PC-9 (cell line): ENCODE results near the gene ZNF724. TPM values are rescaled to one million over a fixed set of nuclear protein-coding genes. Genes with fewer than 3 reads are reported as not detected.
"Not testable (repeated sequence)": the region's sequence is repeated elsewhere in the genome, so short reads cannot be mapped to it uniquely, and the experiment has no call there.

ENCODE experiments used
- Bru-seq: library from RNA; stranded (reverse); fragments of 400-500 nt; gene quantifications from one replicate; lab custom pipeline; 2021; lab: Mats Ljungman, UMichigan
- BruChase-seq, 2 experiments: library from RNA; stranded (reverse); fragments of 400-500 nt; gene quantifications; one replicate each; lab custom pipeline; 2021; lab: Mats Ljungman, UMichigan
- BruUV-seq: library from RNA; stranded (reverse); fragments of 400-500 nt; replicated peaks from 2 replicates; lab custom pipeline; 2021; lab: Mats Ljungman, UMichigan
- CTCF ChIA-PET: fragments of 300-600 bp; sonication (Branson Sonifier 250); formaldehyde crosslinking; loops from one replicate; lab custom pipeline; 2022; ENCODE audit warnings: antibody characterized with exemption; lab: Charles Lee
- POLR2A ChIA-PET: fragments of 300-600 bp; sonication (Branson Sonifier 250); formaldehyde crosslinking; loops from one replicate; lab custom pipeline; 2022; ENCODE audit warnings: antibody characterized with exemption; ENCODE audit not compliant: unreplicated experiment; lab: Charles Lee
- DNase-seq, 2 experiments: peaks; one replicate each; pipeline versions ENCODE4 v3.0.0 to v3.0.0-alpha.2; 2015 to 2022; ENCODE audit warnings: mixed read lengths in 1 of 2
- H2AFZ ChIP-seq: fragments of 200-600 bp; sonication (generic); 2 replicates; pipeline ENCODE4 v1.8.1; 2017; ENCODE audit warnings: antibody characterized with exemption
- H3F3A ChIP-seq: fragments of 200-600 bp; sonication (generic); 2 replicates; pipeline ENCODE4 v1.8.1; 2017; ENCODE audit warnings: antibody characterized with exemption, mild to moderate bottlenecking, low read depth; ENCODE audit not compliant: insufficient read depth
- H3K27ac ChIP-seq: fragments of 200-600 bp; sonication (generic); 2 replicates; pipeline ENCODE4 v1.6.1; 2016; ENCODE audit warnings: mixed run types
- H3K27me3 ChIP-seq: fragments of 200-600 bp; sonication (generic); 2 replicates; pipeline ENCODE4 v1.6.1; 2016; ENCODE audit warnings: low read depth, mixed run types; ENCODE audit not compliant: insufficient read depth
- H3K36me3 ChIP-seq: fragments of 200-600 bp; sonication (generic); 2 replicates; pipeline ENCODE4 v1.6.1; 2016; ENCODE audit warnings: low read depth, mixed run types
- H3K4me1 ChIP-seq: fragments of 200-600 bp; sonication (generic); replicated peaks from 2 replicates; pipeline ENCODE4 v1.6.1; 2016; ENCODE audit warnings: mixed run types; ENCODE audit not compliant: insufficient read depth
- H3K4me2 ChIP-seq: fragments of 200-600 bp; sonication (generic); 2 replicates; pipeline ENCODE4 v1.6.1; 2017; ENCODE audit warnings: mixed run types
- H3K4me3 ChIP-seq: fragments of 200-600 bp; sonication (generic); 2 replicates; pipeline ENCODE4 v1.6.1; 2016; ENCODE audit warnings: mixed run types
- H3K79me2 ChIP-seq: fragments of 200-600 bp; sonication (generic); 2 replicates; pipeline ENCODE4 v1.6.1; 2017; ENCODE audit warnings: low read depth, mixed run types
- H3K9me2 ChIP-seq: fragments of 200-600 bp; sonication (generic); 2 replicates; pipeline ENCODE4 v1.8.1; 2017; ENCODE audit warnings: mild to moderate bottlenecking; ENCODE audit not compliant: insufficient read depth
- H3K9me3 ChIP-seq: fragments of 200-600 bp; sonication (generic); 2 replicates; pipeline ENCODE4 v1.8.1; 2016; ENCODE audit warnings: low read depth; ENCODE audit not compliant: insufficient read depth
- H4K20me1 ChIP-seq: fragments of 200-600 bp; sonication (generic); 2 replicates; pipeline ENCODE4 v1.8.1; 2017; ENCODE audit not compliant: insufficient read depth
- EZH2 ChIP-seq: fragments of 200-600 bp; sonication (generic); IDR thresholded peaks from 2 replicates; pipeline ENCODE4 v1.8.0; 2017; ENCODE audit warnings: antibody characterized with exemption, low read depth
- intact Hi-C: fragments of 100-400 bp; cut with micrococcal nuclease; formaldehyde crosslinking; loops from one replicate; pipeline ENCODE4 v1.10.0; 2022; ENCODE audit not compliant: unreplicated experiment
- long read RNA-seq: library from polyadenylated mRNA; stranded (forward); transcript quantifications from one replicate; pipeline ENCODE4 v2.0.0, GENCODE V29; 2022
- total RNA-seq: library from RNA; stranded (reverse); gene quantifications from 2 replicates; pipeline ENCODE4 v1.2.3, GENCODE V29; 2021
- TF ChIP-seq, protein P1 (sequence below): fragments of 200-600 bp; sonication (generic); conservative IDR thresholded peaks from 2 replicates; pipeline ENCODE4 v1.6.1; 2017; ENCODE audit warnings: mixed run types, antibody characterized with exemption, mild to moderate bottlenecking, moderate library complexity

The ZNF724 gene
- 8.4 and 8.7 TPM in 2 replicates for total RNA-seq
- percentile 94 among the genes with signal in this experiment for Bru-seq, nascent RNA
- BruChase-seq, experiment 1, labeled RNA remaining after a 2-hour chase, result percentile 96 among the genes with signal in this experiment
- percentile 93 among the genes with signal in this experiment for BruChase-seq, experiment 2, labeled RNA remaining after a 6-hour chase
- long read RNA-seq, partial matches to known transcripts, result 0 of 2 reads
- long read RNA-seq, other reads (novel, unspliced or antisense), result 1 of 2 reads

DNA sequence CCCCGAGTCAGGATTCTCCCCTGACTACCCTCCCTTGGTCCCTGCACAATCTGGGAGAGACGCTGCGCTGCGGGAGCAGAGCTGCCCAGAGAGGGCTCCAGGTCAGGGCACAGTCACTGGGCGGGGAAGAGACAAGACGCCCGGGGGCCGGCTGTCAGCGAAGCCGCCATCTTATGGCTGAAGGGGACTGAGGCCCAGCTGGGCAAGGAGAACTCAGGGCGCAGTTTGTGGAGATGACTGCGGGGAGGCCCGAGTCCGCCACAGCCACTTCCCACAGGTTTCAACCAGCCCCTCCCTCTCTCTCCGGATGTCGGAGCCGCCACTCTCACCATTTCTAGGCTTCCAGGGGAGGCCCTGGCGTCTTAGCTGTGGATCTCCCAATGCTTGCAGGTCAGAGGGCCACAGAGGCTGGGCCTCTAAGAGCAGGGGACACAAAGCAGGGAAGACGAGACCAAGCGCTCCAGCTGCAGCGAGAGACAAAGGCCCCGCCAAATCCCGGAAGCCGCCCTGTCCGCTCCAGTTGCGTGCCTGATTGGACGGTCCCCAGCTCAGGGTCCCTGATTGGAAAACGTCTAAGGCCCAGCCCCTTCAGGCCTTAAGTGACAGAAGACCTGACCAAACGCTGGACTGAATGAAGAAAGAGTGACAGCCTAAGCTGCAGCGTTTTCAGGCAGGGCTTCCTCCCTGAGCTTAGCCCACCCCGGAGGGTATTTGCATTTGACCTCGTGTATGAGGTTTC lies at the start of gene ZNF724:
Gene ZNF724, minus strand, starts transcription at position 484 of the 739 bp plus-strand sequence. Its CDS starts 152 bp downstream, at position 332.
- ChIA-PET CTCF (no interaction called here), POLR2A (interaction anchor here (0.5 to 0.6 kb wide), 5 partner anchors 17 to 829 kb away, joined by 4 to 5 read pairs (median 5); partner anchors contain the start of gene ZNF91)
- Histone ChIP-seq H3K27me3 (no peaks in the 10 kb centered on the region), H3K79me2 (peaks cover 23% of the 10 kb centered on the region), H4K20me1 (no peaks in the 10 kb centered on the region), H2AFZ (peak within 1 kb of the TSS; percentile 81), H3K9me3 (peaks cover 6% of the 10 kb centered on the region; the same call in 1 of the 2 replicates), H3K4me1 (no peaks in the 10 kb centered on the region), H3K27ac (peak within 1 kb of the TSS; percentile 50), H3K36me3 (peaks cover 24% of the 10 kb centered on the region), H3F3A (peaks cover 19% of the 10 kb centered on the region), H3K4me2 (peak within 1 kb of the TSS; percentile 85), H3K4me3 (peak within 1 kb of the TSS; percentile 76), H3K9me2 (no peaks in the 10 kb centered on the region)
- DNase-seq, result peak; percentile 94 to 97
- TF ChIP-seq, protein P1, sequence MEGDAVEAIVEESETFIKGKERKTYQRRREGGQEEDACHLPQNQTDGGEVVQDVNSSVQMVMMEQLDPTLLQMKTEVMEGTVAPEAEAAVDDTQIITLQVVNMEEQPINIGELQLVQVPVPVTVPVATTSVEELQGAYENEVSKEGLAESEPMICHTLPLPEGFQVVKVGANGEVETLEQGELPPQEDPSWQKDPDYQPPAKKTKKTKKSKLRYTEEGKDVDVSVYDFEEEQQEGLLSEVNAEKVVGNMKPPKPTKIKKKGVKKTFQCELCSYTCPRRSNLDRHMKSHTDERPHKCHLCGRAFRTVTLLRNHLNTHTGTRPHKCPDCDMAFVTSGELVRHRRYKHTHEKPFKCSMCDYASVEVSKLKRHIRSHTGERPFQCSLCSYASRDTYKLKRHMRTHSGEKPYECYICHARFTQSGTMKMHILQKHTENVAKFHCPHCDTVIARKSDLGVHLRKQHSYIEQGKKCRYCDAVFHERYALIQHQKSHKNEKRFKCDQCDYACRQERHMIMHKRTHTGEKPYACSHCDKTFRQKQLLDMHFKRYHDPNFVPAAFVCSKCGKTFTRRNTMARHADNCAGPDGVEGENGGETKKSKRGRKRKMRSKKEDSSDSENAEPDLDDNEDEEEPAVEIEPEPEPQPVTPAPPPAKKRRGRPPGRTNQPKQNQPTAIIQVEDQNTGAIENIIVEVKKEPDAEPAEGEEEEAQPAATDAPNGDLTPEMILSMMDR, result no peak
- TF ChIP-seq EZH2, result no peak
- intact Hi-C loops, result loop anchor here (1.0 to 5.0 kb wide), 2 partner anchors 23 to 432 kb away; no protein-coding TSS in a partner anchor
- no TSS peak for BruUV-seq

DNA sequence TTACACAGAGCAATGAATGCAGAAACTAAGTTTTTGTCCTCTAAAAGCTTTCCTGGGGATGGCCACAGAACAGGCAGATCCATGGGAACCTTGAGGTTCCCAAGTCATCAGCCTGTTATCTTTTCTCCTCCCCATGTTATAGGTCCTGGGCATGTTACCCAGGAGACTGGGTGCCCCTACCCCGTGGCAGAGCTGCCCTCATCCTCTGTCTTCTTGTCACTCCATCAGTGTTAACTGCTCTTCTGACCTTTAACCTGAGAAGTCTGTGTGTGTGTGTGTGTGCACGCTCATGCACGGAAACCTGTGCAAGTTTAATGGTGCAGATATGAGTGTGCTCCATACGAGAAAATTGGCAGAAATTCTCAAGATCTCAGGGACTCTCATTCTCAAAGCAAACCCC lies 43.9 kb upstream of the ZNF724 start:
- no peaks in the 10 kb centered on the region for H3K36me3 ChIP-seq
- H4K20me1 ChIP-seq, result no peaks in the 10 kb centered on the region
- H3K4me3 ChIP-seq, result no peak overlapping the region
- H3F3A ChIP-seq, result no peaks in the 10 kb centered on the region
- no peaks in the 10 kb centered on the region for H3K9me2 ChIP-seq
- ChIA-PET POLR2A (no interaction called here), CTCF (no interaction called here)
- no peaks in the 10 kb centered on the region for H3K79me2 ChIP-seq
- no peak overlapping the region for H3K27ac ChIP-seq
- TF ChIP-seq EZH2, result no peak
- TF ChIP-seq, protein P1, result no peak
- H3K4me1 ChIP-seq, result no peaks in the 10 kb centered on the region
- H3K27me3 ChIP-seq, result no peaks in the 10 kb centered on the region
- intact Hi-C loops, result no loop called here
- H3K4me2 ChIP-seq, result no peak overlapping the region
- peaks cover 4% of the 10 kb centered on the region; the same call in 1 of the 2 replicates for H3K9me3 ChIP-seq
- BruUV-seq, result no TSS peak
- no peak overlapping the region for H2AFZ ChIP-seq
- DNase-seq, result no peak

DNA sequence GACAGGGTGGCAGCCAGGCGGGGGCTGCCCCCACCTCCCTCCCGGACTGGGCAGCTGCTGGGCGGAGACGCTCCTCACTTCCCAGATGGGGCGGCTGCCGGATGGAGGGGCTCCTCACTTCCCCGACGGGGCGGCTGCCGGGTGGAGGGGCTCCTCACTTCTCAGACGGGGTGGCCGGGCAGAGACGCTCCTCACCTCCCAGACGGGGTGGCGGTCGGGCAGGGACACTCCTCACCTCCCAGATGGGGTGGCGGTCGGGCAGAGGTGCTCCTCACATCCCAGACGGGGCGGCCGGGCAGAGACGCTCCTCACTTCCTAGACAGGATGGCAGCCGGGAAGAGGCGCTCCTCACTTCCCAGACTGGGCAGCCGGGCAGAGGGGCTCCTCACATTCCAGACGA lies 39.8 kb upstream of the ZNF724 start:
- H3K27ac ChIP-seq, POLR2A ChIA-PET, H3K27me3 ChIP-seq, H3K4me1 ChIP-seq, H2AFZ ChIP-seq, H4K20me1 ChIP-seq, H3K4me3 ChIP-seq, DNase-seq, H3K9me2 ChIP-seq, H3K79me2 ChIP-seq, BruUV-seq, H3K36me3 ChIP-seq, H3K4me2 ChIP-seq, CTCF ChIA-PET, H3F3A ChIP-seq, intact Hi-C loops: not testable (repeated sequence)
- peaks cover 19% of the 10 kb centered on the region for H3K9me3 ChIP-seq
